Measurements from ENCODE around the gene SCLT1.

The SCLT1 gene

GRCh38 chr4:129040471-129040870, 52.9 kb downstream of the SCLT1 start:
- no peak overlapping the region for H3K4me3 Mint-ChIP-seq
- no peak for DNase-seq
- peaks cover 30% of the 10 kb centered on the region for H3K36me3 Mint-ChIP-seq (ENCODE audit: low read depth)
- H3K4me1 Mint-ChIP-seq (ENCODE audit: low read depth): no peaks in the 10 kb centered on the region
- H3K27me3 Mint-ChIP-seq: no peaks in the 10 kb centered on the region
- H3K9me3 Mint-ChIP-seq: no peaks in the 10 kb centered on the region
- no peak overlapping the region for H3K27ac Mint-ChIP-seq

GRCh38 chr4:129037093-129037492, 56.2 kb downstream of the SCLT1 start:
- Mint-ChIP-seq H3K9me3 (peaks cover 2% of the 10 kb centered on the region), H3K27ac (no peak overlapping the region), H3K4me1 (ENCODE audit: low read depth) (no peaks in the 10 kb centered on the region), H3K36me3 (ENCODE audit: low read depth) (peaks cover 42% of the 10 kb centered on the region), H3K27me3 (no peaks in the 10 kb centered on the region), H3K4me3 (no peak overlapping the region)
- DNase-seq: no peak

- H3K4me3 Mint-ChIP-seq: no peak overlapping the region
- no peaks in the 10 kb centered on the region for H3K4me1 Mint-ChIP-seq (ENCODE audit: low read depth)
- H3K36me3 Mint-ChIP-seq (ENCODE audit: low read depth): peaks cover 35% of the 10 kb centered on the region
- H3K9me3 Mint-ChIP-seq: peaks cover 53% of the 10 kb centered on the region
- no peaks in the 10 kb centered on the region for H3K27me3 Mint-ChIP-seq
- DNase-seq: no peak
- no peak overlapping the region for H3K27ac Mint-ChIP-seq
Measured at GRCh38 chr4:129014566-129015509, 78.5 kb downstream of the SCLT1 start.

GRCh38 chr4:129008096-129008495, 85.2 kb downstream of the SCLT1 start:
- Mint-ChIP-seq H3K36me3 (ENCODE audit: low read depth) (peaks cover 9% of the 10 kb centered on the region), H3K27ac (no peak overlapping the region), H3K27me3 (no peaks in the 10 kb centered on the region), H3K9me3 (peaks cover 53% of the 10 kb centered on the region), H3K4me3 (no peak overlapping the region), H3K4me1 (ENCODE audit: low read depth) (no peaks in the 10 kb centered on the region)
- DNase-seq: no peak

- no peaks in the 10 kb centered on the region for H3K27me3 Mint-ChIP-seq
- no peak overlapping the region for H3K27ac Mint-ChIP-seq
- H3K4me3 Mint-ChIP-seq: no peak overlapping the region
- H3K9me3 Mint-ChIP-seq: peaks cover 2% of the 10 kb centered on the region
- no peak for DNase-seq
- peaks cover 64% of the 10 kb centered on the region for H3K36me3 Mint-ChIP-seq (ENCODE audit: low read depth)
- no peaks in the 10 kb centered on the region for H3K4me1 Mint-ChIP-seq (ENCODE audit: low read depth)
Measured at GRCh38 chr4:128986908-128987307, 106.4 kb downstream of the SCLT1 start.

- no peaks in the 10 kb centered on the region for H3K27me3 Mint-ChIP-seq
- H3K27ac Mint-ChIP-seq: no peak overlapping the region
- H3K4me1 Mint-ChIP-seq (ENCODE audit: low read depth): no peaks in the 10 kb centered on the region
- H3K9me3 Mint-ChIP-seq: peaks cover 2% of the 10 kb centered on the region
- peaks cover 61% of the 10 kb centered on the region for H3K36me3 Mint-ChIP-seq (ENCODE audit: low read depth)
- DNase-seq: no peak
- H3K4me3 Mint-ChIP-seq: no peak overlapping the region
Measured at GRCh38 chr4:128986019-128986418, 107.3 kb downstream of the SCLT1 start.

GRCh38 chr4:128983771-128984485, 109.4 kb downstream of the SCLT1 start:
- Mint-ChIP-seq H3K27ac (no peak overlapping the region), H3K4me3 (no peak overlapping the region), H3K4me1 (ENCODE audit: low read depth) (no peaks in the 10 kb centered on the region), H3K9me3 (no peaks in the 10 kb centered on the region), H3K36me3 (ENCODE audit: low read depth) (peaks cover 45% of the 10 kb centered on the region), H3K27me3 (no peaks in the 10 kb centered on the region)
- DNase-seq: no peak

- H3K9me3 Mint-ChIP-seq: no peaks in the 10 kb centered on the region
- no peak overlapping the region for H3K27ac Mint-ChIP-seq
- H3K36me3 Mint-ChIP-seq (ENCODE audit: low read depth): peaks cover 21% of the 10 kb centered on the region
- H3K27me3 Mint-ChIP-seq: no peaks in the 10 kb centered on the region
- no peak for DNase-seq
- H3K4me3 Mint-ChIP-seq: no peak overlapping the region
- H3K4me1 Mint-ChIP-seq (ENCODE audit: low read depth): no peaks in the 10 kb centered on the region
Measured at GRCh38 chr4:128981377-128981776, 112.0 kb downstream of the SCLT1 start.

GRCh38 chr4:128980816-128981326, 112.5 kb downstream of the SCLT1 start:
- Mint-ChIP-seq H3K4me1 (ENCODE audit: low read depth) (no peaks in the 10 kb centered on the region), H3K4me3 (no peak overlapping the region), H3K36me3 (ENCODE audit: low read depth) (peaks cover 21% of the 10 kb centered on the region), H3K27me3 (no peaks in the 10 kb centered on the region), H3K27ac (no peak overlapping the region), H3K9me3 (no peaks in the 10 kb centered on the region)
- DNase-seq: no peak

GRCh38 chr4:128979934-128980333, 113.4 kb downstream of the SCLT1 start:
- Mint-ChIP-seq H3K4me3 (no peak overlapping the region), H3K36me3 (ENCODE audit: low read depth) (peaks cover 16% of the 10 kb centered on the region), H3K9me3 (no peaks in the 10 kb centered on the region), H3K27ac (no peak overlapping the region), H3K27me3 (no peaks in the 10 kb centered on the region), H3K4me1 (ENCODE audit: low read depth) (no peaks in the 10 kb centered on the region)
- DNase-seq: no peak

- peaks cover 16% of the 10 kb centered on the region for H3K36me3 Mint-ChIP-seq (ENCODE audit: low read depth)
- no peak overlapping the region for H3K4me3 Mint-ChIP-seq
- H3K27me3 Mint-ChIP-seq: no peaks in the 10 kb centered on the region
- no peak for DNase-seq
- H3K27ac Mint-ChIP-seq: no peak overlapping the region
- H3K9me3 Mint-ChIP-seq: no peaks in the 10 kb centered on the region
- H3K4me1 Mint-ChIP-seq (ENCODE audit: low read depth): no peaks in the 10 kb centered on the region
Measured at GRCh38 chr4:128978985-128979384, 114.4 kb downstream of the SCLT1 start.

GRCh38 chr4:128974136-128974581, 119.2 kb downstream of the SCLT1 start:
- Mint-ChIP-seq H3K27ac (no peak overlapping the region), H3K27me3 (no peaks in the 10 kb centered on the region), H3K4me3 (no peak overlapping the region), H3K36me3 (ENCODE audit: low read depth) (peaks cover 18% of the 10 kb centered on the region), H3K9me3 (no peaks in the 10 kb centered on the region), H3K4me1 (ENCODE audit: low read depth) (no peaks in the 10 kb centered on the region)
- DNase-seq: no peak

GRCh38 chr4:128973384-128973783, 120.0 kb downstream of the SCLT1 start:
- no peak overlapping the region for H3K4me3 Mint-ChIP-seq
- H3K4me1 Mint-ChIP-seq (ENCODE audit: low read depth): no peaks in the 10 kb centered on the region
- H3K27ac Mint-ChIP-seq: no peak overlapping the region
- DNase-seq: no peak
- H3K36me3 Mint-ChIP-seq (ENCODE audit: low read depth): peaks cover 26% of the 10 kb centered on the region
- H3K27me3 Mint-ChIP-seq: no peaks in the 10 kb centered on the region
- H3K9me3 Mint-ChIP-seq: no peaks in the 10 kb centered on the region

GRCh38 chr4:128961405-128961804, 131.9 kb downstream of the SCLT1 start:
- Mint-ChIP-seq H3K9me3 (no peaks in the 10 kb centered on the region), H3K4me1 (ENCODE audit: low read depth) (peaks cover 17% of the 10 kb centered on the region), H3K27ac (no peak overlapping the region), H3K4me3 (no peak overlapping the region), H3K36me3 (ENCODE audit: low read depth) (peaks cover 20% of the 10 kb centered on the region), H3K27me3 (no peaks in the 10 kb centered on the region)
- DNase-seq: no peak

GRCh38 chr4:128958194-128958593, 135.1 kb downstream of the SCLT1 start:
- Mint-ChIP-seq H3K36me3 (ENCODE audit: low read depth) (peaks cover 19% of the 10 kb centered on the region), H3K27ac (no peak overlapping the region), H3K4me1 (ENCODE audit: low read depth) (peaks cover 17% of the 10 kb centered on the region), H3K9me3 (no peaks in the 10 kb centered on the region), H3K27me3 (no peaks in the 10 kb centered on the region), H3K4me3 (no peak overlapping the region)
- no peak for DNase-seq

Measured in activated T-cell treated with anti-CD3 and anti-CD28 coated beads, Interleukin-2, amount 50 U/mL, for 24 hours (primary cell).